HEK293T (cell line): ENCODE data around the gene RNF43.

Experiments
- ARNT ChIP-seq: fragments of 450-650 bp; IDR thresholded peaks from 2 replicates; pipeline ENCODE4 v1.6.1; 2017; ENCODE audit warnings: mild to moderate bottlenecking
- BHLHE40 ChIP-seq: fragments of 450-650 bp; IDR thresholded peaks from 2 replicates; pipeline ENCODE4 v1.6.1; 2016; ENCODE audit warnings: mild to moderate bottlenecking, moderate library complexity, borderline replicate concordance
- CTBP1 ChIP-seq: fragments of 450-650 bp; IDR thresholded peaks from 2 replicates; pipeline ENCODE4 v1.6.1; 2016; ENCODE audit warnings: borderline replicate concordance
- ELF4 ChIP-seq: fragments of 450-650 bp; IDR thresholded peaks from 2 replicates; pipeline ENCODE4 v1.6.1; 2017; ENCODE audit warnings: antibody characterized with exemption
- FOXA1 ChIP-seq: fragments of 450-650 bp; IDR thresholded peaks from 2 replicates; pipeline ENCODE4 v1.6.1; 2016; ENCODE audit warnings: mild to moderate bottlenecking
- FOXK2 ChIP-seq: fragments of 450-650 bp; IDR thresholded peaks from 2 replicates; pipeline ENCODE4 v1.6.1; 2016; ENCODE audit warnings: mild to moderate bottlenecking
- FOXM1 ChIP-seq: fragments of 450-650 bp; IDR thresholded peaks from 2 replicates; pipeline ENCODE4 v1.6.1; 2017; ENCODE audit warnings: mild to moderate bottlenecking, borderline replicate concordance
- HDGF ChIP-seq: fragments of 450-650 bp; IDR thresholded peaks from 2 replicates; pipeline ENCODE4 v1.6.1; 2017; ENCODE audit warnings: antibody characterized with exemption, borderline replicate concordance
- L3MBTL2 ChIP-seq: fragments of 450-650 bp; conservative IDR thresholded peaks from 2 replicates; pipeline ENCODE4 v1.6.1; 2016; ENCODE audit warnings: mild to moderate bottlenecking
- LEF1 ChIP-seq: fragments of 450-650 bp; IDR thresholded peaks from 2 replicates; pipeline ENCODE4 v1.6.1; 2017; ENCODE audit warnings: mild to moderate bottlenecking, borderline replicate concordance
- SP1 ChIP-seq: fragments of 450-650 bp; IDR thresholded peaks from 2 replicates; pipeline ENCODE4 v1.6.1; 2017
- SUZ12 ChIP-seq: fragments of 450-650 bp; IDR thresholded peaks from 2 replicates; pipeline ENCODE4 v1.6.1; 2016; ENCODE audit warnings: mild to moderate bottlenecking
- TARDBP ChIP-seq: fragments of 450-650 bp; IDR thresholded peaks from 2 replicates; pipeline ENCODE4 v1.6.1; 2016
- ZNF384 ChIP-seq: fragments of 450-650 bp; IDR thresholded peaks from 2 replicates; pipeline ENCODE4 v1.6.1; 2016

- TF ChIP-seq SP1 (no peak), ARNT (no peak), BHLHE40 (no peak), L3MBTL2 (no peak), FOXK2 (no peak), TARDBP (no peak), SUZ12 (no peak), ZNF384 (no peak), FOXA1 (no peak), CTBP1 (no peak), HDGF (no peak), FOXM1 (no peak), LEF1 (no peak), ELF4 (no peak)
Observed at GRCh38 chr17:58380207-58381123, 36.9 kb downstream of the RNF43 start.
